Skeletal muscle tissue (tissue), 4 donors: ENCODE measurements around the gene HBE1. TPM values are rescaled to one million over a fixed set of nuclear protein-coding genes. Genes with fewer than 3 reads are reported as not detected.

ENCODE experiments used
- H3K27ac ChIP-seq: one replicate; pipeline ENCODE4 v1.7.0; 2013; ENCODE audit warnings: mild to moderate bottlenecking, low read depth, low read length, inconsistent platforms
- H3K27me3 ChIP-seq, 3 donors: one replicate each; pipeline ENCODE4 v1.7.0; 2013; ENCODE audit warnings: low read length in 3 of 3; ENCODE audit not compliant: control insufficient read depth in 3 of 3, insufficient read depth in 3 of 3
- H3K36me3 ChIP-seq, 3 donors: one replicate each; pipeline ENCODE4 v1.7.0; 2013; ENCODE audit warnings: low read length in 3 of 3; ENCODE audit not compliant: control insufficient read depth in 3 of 3, insufficient read depth in 3 of 3
- H3K4me1 ChIP-seq, 3 donors: one replicate each; pipeline ENCODE4 v1.7.0; 2013; ENCODE audit warnings: low read length in 3 of 3, mild to moderate bottlenecking in 3 of 3; ENCODE audit not compliant: control insufficient read depth in 3 of 3, insufficient read depth in 3 of 3
- H3K4me3 ChIP-seq, 3 donors: one replicate each; pipeline ENCODE4 v1.7.0; 2013; ENCODE audit warnings: low read length in 3 of 3
- H3K9ac ChIP-seq, 3 donors: one replicate each; pipeline ENCODE4 v1.7.0; 2013; ENCODE audit warnings: low read length in 3 of 3, mild to moderate bottlenecking in 3 of 3, moderate library complexity in 2 of 3, low read depth in 1 of 3
- H3K9me3 ChIP-seq, 3 donors: one replicate each; pipeline ENCODE4 v1.7.0; 2013; ENCODE audit warnings: low read length in 3 of 3; ENCODE audit not compliant: control insufficient read depth in 3 of 3
- total RNA-seq: library from RNA; depleted of rRNA; stranded (reverse); fragments of >200 nt; gene quantifications from one replicate; pipeline ENCODE4 v1.2.3, GENCODE V29; 2014
- donor health status: Osteomylitis.

HBE1 gene
- total RNA-seq, 1 donor from 2014 or later = 84.0 TPM

DNA sequence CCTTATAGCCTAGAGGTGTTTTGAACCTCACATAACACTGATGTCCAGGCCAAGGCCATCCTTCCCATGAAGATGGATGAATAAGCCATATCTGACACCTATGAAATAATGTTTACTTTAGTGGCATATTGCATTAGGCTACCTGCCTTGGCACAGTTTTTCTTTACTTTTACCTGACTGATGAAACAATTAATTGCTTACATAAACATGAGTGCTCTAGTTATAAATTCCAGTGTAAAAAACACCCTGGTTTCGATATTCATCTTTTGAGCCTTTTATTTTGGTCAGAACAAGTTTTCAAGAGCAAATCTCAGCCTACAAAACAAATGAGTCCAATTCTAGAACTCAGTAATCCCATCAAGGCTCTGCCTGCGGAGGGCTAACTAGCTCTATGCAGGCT is 7.0 kb upstream of the HBE1 start:
- Histone ChIP-seq H3K9ac (no peak overlapping the region), H3K27me3 (no peaks in the 10 kb centered on the region), H3K9me3 (no peaks in the 10 kb centered on the region), H3K4me3 (no peak overlapping the region), H3K36me3 (no peaks in the 10 kb centered on the region), H3K4me1 (no peaks in the 10 kb centered on the region), H3K27ac (no peak overlapping the region)

GRCh38 chr11:5275369-5276110 is 5.8 kb upstream of the HBE1 start:
- Histone ChIP-seq H3K9me3 (no peaks in the 10 kb centered on the region), H3K27ac (no peak overlapping the region), H3K4me1 (no peaks in the 10 kb centered on the region), H3K27me3 (no peaks in the 10 kb centered on the region), H3K4me3 (no peak overlapping the region), H3K9ac (no peak overlapping the region), H3K36me3 (no peaks in the 10 kb centered on the region)

- no peaks in the 10 kb centered on the region for H3K4me1 ChIP-seq
- no peaks in the 10 kb centered on the region for H3K9me3 ChIP-seq
- no peaks in the 10 kb centered on the region for H3K36me3 ChIP-seq
- no peak overlapping the region for H3K4me3 ChIP-seq
- no peak overlapping the region for H3K9ac ChIP-seq
- no peak overlapping the region for H3K27ac ChIP-seq
- no peaks in the 10 kb centered on the region for H3K27me3 ChIP-seq
Observed at GRCh38 chr11:5274395-5274794, 4.7 kb upstream of the HBE1 start.

- no peak overlapping the region for H3K9ac ChIP-seq
- no peaks in the 10 kb centered on the region for H3K9me3 ChIP-seq
- no peaks in the 10 kb centered on the region for H3K27me3 ChIP-seq
- H3K4me1 ChIP-seq = no peaks in the 10 kb centered on the region
- no peak overlapping the region for H3K4me3 ChIP-seq
- no peaks in the 10 kb centered on the region for H3K36me3 ChIP-seq
- H3K27ac ChIP-seq = no peak overlapping the region
Observed at GRCh38 chr11:5272395-5273017, 2.8 kb upstream of the HBE1 start.

DNA sequence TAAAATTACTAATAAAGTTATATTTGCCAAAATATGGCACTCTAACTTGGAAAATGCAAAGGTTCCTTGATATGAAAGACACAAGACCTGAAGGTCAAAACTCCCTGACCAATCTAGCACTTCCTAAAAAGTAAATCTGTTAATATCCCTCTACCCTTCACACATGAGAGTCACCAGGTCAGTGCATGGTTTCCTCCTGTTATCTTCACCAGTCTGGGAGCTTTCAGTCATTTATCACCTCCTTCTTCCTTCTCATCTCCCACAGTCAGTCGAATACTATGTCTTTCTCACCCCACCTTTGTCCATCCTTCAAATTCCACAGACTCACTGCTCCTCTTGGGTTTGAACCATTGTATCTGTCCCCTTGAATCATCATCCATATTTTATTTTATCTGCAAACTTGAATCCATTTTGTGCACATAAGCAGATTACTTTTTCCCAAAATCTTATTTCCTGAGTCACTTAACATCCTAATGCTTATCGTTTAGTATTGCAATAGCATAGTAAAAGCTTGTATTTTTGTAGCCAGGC is 2.6 kb downstream of the HBE1 start:
- no peaks in the 10 kb centered on the region for H3K4me1 ChIP-seq

DNA sequence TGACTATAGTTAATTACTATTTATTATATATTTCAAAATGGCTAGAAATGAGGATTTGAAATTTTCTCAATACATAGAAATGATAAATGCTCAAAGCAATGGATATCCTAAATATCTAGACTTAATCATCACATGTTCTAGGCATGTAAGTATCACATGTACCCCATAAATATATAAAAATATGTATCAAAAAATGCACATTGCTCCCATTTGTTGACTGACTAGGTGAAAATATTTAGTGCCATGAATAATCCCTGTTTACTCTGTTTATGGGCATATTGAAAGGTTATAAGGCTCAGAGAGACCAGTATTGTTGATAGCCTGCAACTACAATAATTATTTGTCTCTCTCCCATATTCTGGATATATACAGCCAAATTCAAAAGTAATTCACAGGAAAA is 3.1 kb downstream of the HBE1 start:
- H3K27ac ChIP-seq = no peak overlapping the region
- no peaks in the 10 kb centered on the region for H3K9me3 ChIP-seq
- H3K9ac ChIP-seq = no peak overlapping the region
- no peaks in the 10 kb centered on the region for H3K36me3 ChIP-seq
- no peaks in the 10 kb centered on the region for H3K27me3 ChIP-seq
- H3K4me1 ChIP-seq = no peaks in the 10 kb centered on the region
- H3K4me3 ChIP-seq = no peak overlapping the region

More for the DNA sequence above, 2.6 kb downstream of the HBE1 start:
- Histone ChIP-seq H3K9me3 (no peaks in the 10 kb centered on the region), H3K36me3 (no peaks in the 10 kb centered on the region), H3K4me3 (no peak overlapping the region), H3K27me3 (no peaks in the 10 kb centered on the region), H3K27ac (no peak overlapping the region), H3K9ac (no peak overlapping the region)

DNA sequence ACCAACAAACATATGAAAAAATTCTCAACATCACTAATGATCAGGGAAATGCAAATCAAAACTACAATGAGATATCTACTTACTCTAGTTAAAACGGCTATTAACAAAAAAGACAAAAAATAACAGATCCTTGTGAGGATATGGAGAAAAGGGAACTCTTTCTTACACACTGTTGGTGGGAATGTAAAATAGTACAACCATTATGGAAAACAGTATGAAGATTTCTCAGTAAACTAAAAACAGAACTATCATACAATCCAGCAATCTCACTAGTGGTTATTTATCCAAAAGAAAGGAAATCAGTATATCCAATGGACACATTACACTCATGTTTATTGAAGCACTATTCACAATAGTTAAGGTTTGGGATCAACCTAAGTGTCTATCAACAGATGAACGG is 3.9 kb downstream of the HBE1 start:
- Histone ChIP-seq H3K9ac (no peak overlapping the region), H3K4me1 (no peaks in the 10 kb centered on the region), H3K36me3 (no peaks in the 10 kb centered on the region), H3K4me3 (no peak overlapping the region), H3K27me3 (no peaks in the 10 kb centered on the region), H3K27ac (no peak overlapping the region), H3K9me3 (no peaks in the 10 kb centered on the region)

DNA sequence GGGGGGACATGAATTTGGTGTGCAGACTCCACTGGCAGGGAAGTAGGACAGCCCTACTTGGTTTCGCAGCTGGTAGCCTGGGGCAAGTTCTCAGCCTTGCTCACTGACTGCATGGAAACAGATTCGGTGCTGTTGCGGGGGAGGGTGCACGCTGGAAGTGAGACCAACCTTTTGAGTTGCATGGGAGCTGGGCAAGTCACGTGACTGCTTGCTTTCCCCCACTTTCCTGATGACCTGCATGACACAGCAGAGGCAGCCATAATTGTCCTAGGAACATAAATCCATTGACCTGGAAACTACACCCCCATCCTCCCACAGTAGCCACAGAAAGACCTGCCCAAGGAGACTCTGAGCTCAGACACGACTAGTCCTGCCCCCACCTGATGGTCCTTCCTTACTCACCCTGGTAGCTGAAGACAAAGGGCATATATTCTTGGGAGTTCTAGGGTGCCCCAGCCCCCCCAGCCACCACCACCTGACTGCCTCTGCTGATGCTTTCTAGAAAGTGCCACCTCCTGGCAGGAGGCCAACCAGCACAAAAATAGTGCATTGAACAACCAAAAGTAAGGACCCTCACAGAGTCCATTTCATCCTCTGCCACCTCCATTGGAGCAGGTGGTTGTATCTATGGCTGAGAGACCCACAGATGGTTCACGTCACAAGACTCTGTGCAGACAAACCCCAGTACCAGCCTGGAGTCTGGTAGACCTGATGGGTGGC is 11.0 kb downstream of the HBE1 start:
- Histone ChIP-seq H3K9me3 (no peaks in the 10 kb centered on the region), H3K27ac (no peak overlapping the region), H3K4me1 (no peaks in the 10 kb centered on the region), H3K27me3 (no peaks in the 10 kb centered on the region), H3K9ac (no peak overlapping the region), H3K4me3 (no peak overlapping the region), H3K36me3 (no peaks in the 10 kb centered on the region)

GRCh38 chr11:5257296-5257695 is 12.4 kb downstream of the HBE1 start:
- Histone ChIP-seq H3K4me1 (no peaks in the 10 kb centered on the region), H3K36me3 (no peaks in the 10 kb centered on the region), H3K9me3 (no peaks in the 10 kb centered on the region)

More at GRCh38 chr11:5257296-5257695, 12.4 kb downstream of the HBE1 start:
- Histone ChIP-seq H3K27ac (no peak overlapping the region), H3K27me3 (no peaks in the 10 kb centered on the region), H3K4me3 (no peak overlapping the region), H3K9ac (no peak overlapping the region)
